Midbrain (tissue), 1 donor: ENCODE results near the gene C11orf52.

Source experiments
- DNase-seq: peaks from one replicate; lab custom pipeline; 2025; lab: John Stamatoyannopoulos, UW

C11orf52 gene

DNA sequence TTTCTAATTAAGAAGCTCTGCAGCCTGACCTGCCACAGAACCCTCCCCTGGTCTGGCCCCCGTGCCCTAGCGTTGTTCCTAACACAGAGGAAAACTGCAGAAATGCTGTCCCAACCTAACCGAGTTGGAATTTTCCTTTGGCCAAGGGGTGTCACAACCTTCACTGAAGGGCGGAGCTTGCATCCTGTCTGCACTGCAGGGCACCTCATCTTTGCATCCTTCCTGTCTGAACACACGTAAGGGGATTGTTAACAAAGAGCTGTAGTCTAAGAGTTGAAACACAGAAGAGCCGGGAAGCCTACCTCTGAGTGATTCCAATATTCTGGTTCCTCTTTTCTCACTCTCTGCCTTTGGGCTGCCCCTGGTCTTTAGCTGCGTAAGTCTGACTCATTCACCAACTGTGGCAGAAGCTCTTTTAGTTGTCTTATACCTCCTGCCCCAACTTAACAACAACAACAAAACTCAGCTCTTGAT, 20.0 kb downstream of the C11orf52 start:
- DNase-seq = no peak

DNA sequence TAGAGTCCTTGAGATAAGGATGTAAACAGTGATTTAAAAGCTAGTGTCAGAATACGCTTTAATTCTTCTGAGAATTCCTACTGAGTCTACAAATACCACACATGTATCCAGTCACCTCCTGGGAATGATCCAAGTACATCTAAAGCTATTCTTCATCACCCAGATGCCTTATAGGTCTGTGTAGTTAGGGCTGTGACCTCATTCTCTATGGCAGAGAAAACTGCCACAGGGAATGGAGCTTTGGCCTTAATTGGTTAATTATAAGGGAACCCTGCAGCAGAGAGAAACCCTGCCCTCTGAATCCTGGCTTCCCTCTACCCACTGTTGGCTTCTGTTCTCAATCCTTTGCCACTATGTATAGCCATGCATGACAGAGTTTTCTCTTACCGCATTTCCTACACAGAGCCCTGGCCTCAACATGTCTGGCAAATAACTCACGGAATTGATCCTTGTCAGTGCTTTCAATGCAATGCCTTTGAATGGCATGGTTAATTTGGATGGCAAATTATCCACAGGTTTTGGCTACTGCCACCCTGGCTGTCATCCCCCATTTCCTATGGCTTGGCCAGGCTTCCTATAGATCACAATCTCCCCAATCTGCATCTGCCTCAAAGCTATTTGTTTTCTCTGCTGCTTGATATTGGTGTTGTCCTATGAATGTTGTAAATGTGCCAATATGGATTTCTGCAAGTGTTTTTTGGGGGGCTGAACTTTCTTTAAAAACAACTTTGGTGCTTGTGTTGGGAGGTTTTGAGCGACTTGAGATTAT, 21.3 kb downstream of the C11orf52 start:
- DNase-seq = no peak

GRCh38 chr11:111941963-111942362, 23.2 kb downstream of the C11orf52 start:
- DNase-seq = peak; percentile 50

- DNase-seq = no peak
Measured at GRCh38 chr11:111942829-111943228, 24.1 kb downstream of the C11orf52 start.

GRCh38 chr11:111944139-111944538, 25.4 kb downstream of the C11orf52 start:
- no peak for DNase-seq

DNA sequence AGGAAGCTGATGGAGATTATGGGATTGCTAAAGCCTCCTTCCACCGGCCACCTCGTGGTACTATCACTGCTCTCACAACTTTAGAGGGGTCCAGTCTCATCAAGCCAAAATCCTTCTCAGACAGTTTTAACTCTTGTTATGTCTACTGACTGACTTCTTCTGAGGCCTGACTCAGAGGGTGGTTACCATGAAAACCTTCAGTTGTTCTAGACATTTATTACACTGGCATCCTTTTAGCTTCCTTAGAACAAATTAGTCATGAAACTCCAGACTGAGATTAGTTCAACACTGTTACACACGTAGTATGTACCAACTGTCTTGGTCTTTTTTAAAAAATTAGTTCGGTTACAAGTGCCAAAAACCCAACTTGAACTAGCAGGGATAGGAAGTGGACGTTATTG, 25.9 kb downstream of the C11orf52 start:
- no peak for DNase-seq

DNA sequence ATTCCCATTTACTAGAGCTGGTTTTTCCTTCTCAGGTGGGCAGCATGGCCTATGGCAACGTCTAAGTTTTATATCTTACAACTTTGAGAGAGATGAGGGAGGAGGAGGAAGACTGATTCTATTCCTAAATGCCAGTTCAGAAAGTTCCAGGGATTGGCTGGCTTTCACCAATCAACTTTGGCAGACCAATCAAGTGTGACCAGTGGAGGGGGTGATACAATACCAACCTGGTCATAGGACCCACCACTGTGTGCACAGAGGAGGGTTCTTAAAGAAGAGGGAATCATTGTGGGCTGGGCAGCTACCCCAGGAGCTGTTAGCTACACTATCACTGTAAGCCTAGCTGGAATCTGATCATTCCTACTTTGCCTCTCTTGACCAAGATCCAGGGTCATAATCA, 26.5 kb downstream of the C11orf52 start:
- DNase-seq = no peak

GRCh38 chr11:111946499-111946898, 27.8 kb downstream of the C11orf52 start:
- no peak for DNase-seq

GRCh38 chr11:111947143-111947542, 28.4 kb downstream of the C11orf52 start:
- no peak for DNase-seq

DNA sequence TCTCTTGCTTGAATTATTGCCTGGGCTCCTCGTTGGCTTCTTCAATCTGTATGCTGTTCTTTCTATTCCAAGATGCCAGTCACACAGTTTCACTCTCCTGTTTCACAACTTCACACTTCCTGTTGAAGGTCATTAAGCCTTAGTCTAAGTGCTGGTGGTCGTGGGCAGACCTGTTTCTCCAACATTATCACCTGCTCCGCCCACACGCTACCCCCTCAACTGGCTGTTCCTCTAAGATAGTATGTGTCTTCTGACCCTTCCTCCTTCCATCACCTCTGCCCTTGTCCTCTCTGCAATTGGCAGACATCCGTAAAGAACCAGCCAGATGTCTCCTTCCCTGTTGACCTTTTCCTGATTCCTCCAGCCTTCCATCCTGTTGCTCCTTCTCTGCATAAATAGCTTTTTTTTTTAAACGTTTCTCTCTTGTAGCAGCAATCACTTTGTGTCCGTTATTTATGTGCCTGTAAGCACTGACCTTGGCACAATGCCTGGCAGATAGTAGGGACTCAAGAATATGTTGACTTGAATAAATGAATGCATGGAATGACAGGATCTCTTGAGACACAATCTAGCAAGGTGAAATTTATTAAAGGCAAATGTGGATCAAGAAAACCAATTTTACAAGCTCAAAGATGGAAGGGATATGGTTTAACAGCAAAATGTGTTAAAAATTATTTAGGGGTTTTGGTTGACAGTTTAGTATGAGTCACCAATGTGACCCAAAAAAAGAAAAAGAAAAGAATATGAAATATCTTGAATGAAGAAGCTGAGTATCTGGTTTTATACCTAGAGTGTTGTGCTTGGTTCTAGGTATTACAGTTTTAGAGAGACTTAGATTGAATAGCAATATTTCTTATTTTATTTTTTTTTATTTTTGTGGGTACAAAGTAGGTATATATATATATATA, 31.1 kb downstream of the C11orf52 start:
- no peak for DNase-seq

DNA sequence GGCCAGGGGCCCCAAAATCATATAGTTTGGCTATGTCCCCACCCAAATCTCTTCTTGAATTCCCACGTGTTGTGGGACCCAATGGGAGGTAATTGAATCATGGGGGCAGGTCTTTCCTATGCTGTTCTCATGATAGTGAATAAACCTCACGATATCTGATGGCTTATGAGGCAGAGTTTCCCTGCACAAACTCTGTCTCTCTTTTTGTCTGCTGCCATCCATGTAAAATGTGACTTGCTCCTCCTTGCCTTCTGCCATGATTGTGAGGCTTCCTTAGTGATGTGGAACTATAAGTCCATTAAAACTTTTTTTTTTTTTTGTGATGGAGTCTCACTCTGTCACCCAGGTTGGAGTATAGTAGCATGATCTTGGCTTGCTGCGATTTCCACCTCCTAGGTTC, 32.9 kb downstream of the C11orf52 start:
- DNase-seq = no peak

DNA sequence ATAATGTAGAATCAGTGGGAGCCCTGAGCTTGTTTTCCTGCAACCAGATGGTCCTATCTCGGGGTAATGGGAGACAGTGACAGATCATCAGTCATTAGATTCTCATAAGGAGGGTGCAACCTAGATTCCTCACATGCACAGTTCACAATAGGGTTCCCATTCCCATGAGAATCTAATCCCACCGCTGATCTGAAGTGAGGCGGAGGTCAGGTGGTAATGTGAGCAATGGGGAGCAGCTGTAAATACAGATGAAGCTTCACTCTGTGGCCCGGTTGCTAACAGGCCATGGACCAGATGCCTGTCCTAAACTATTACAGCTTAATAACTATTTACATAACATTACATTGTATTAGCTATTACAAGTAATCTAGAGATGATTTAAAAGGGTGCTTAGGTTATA, 35.4 kb downstream of the C11orf52 start:
- DNase-seq = no peak

DNA sequence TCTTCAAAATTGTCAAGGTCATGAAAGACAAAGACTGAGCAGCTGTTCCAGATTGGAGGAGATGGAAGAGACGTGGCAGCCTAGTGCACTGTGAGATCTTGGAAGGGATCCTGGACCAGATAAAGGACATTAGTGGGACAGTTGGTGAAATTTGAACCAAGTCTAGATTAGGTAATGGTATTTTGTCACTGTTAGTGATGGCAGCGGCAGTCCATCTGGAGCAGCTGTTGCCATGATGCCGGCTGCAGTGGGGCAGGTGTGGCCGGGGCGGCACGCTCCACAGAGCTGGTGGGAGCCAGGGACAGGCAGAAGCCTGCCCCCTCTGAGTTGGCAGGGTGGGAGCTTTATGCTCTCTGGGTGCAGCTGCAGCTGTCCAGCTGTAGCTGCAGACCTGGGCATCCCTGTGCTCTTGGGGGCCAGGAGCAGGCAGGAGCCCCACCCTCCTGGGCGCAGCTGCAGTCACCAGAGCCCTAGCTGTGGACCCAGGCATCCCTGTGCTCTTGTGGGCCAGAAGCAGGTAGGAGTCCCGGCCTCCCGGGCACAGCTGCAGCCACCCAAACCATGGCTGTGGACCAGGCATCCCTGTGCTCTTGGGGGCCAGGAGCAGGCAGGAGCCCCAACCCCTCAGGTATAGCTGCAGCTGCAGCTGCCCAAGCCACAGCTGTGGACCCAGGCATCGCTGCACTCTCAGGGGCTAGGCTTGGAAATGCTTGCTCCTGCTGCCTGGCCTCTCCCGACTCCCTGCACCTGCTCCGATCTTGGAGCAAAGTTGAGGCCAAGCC, 39.1 kb downstream of the C11orf52 start:
- no peak for DNase-seq

DNA sequence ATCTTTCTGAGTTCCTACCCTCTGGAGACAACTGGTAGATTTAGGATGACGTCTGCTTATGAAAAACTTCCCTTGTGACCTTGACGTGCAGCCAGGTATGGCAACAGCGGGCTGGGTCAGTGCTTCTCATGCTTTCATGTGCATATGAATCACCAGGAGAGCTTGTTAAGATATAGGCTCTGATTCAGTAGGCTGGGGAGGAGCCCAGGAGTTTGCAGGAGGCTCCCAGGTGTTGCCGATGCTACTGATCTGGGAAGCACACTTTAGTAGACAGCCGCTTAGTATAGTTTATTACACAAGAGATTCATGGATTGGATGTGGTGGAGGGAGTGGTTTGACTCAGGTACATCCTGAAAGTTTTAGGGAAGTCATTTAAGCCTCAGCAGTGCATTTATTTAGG, 42.2 kb downstream of the C11orf52 start:
- DNase-seq = no peak

DNA sequence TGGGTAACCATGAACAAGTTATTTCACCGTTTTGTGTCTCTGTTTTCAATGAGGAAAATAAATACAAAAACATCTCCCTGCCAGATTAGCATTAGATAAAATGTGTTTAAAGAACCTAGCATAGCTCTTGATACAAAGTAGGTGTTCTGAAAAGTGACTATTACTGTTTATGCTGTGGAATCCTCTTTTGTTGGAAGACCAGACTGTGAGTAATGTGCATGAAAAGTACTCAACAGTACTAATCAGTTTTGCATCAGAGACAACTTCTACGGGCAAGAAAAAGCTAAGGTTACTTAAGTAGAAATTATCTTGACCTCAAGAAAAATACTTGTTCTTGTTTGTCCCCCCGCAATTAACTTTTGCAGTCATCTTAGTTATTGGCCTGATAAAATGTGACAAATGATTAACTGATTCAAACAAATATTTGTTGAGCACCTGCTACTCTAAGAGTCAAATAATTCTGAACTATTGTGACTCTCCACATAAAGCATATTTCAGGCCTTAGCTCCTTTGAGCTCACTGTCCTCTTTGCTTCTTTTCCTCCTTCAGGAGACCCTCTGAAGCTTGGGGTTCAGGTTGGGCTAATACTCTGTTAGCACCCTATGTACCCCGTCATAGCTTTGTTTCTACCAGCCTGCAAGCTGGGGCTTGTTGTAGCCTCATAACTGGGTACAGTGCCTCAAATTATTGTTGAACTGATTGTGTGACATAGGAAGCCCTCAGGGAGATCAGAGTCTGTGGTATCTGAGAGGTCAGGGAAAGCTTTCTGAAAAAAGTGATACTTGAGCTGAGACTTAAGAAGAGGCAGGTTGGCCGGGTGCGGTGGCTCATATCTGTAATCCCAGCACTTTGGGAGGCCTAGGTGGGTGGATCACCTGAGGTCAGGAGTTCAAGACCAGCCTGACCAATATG, 42.9 kb downstream of the C11orf52 start:
- DNase-seq = no peak

GRCh38 chr11:111963931-111964340, 45.2 kb downstream of the C11orf52 start:
- no peak for DNase-seq

DNA sequence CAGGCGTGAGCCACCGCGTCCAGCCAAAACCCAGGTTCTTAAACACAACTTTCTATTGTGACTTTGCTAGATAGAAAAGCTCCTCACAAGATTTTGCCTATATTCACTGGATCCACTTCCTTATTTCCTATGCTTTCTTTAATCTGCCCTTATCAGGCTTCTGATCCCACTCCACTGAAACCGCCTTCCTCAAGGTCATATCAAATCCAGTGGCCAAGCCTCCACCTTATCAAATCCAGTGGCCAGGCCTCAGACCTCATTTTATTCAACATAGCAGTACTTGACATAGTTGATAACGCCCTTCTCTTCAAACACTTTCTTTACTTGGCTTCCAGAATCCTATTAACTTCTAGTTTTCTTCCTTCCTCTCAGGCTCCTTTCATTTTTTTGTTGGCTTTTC, 48.0 kb downstream of the C11orf52 start:
- DNase-seq = no peak

DNA sequence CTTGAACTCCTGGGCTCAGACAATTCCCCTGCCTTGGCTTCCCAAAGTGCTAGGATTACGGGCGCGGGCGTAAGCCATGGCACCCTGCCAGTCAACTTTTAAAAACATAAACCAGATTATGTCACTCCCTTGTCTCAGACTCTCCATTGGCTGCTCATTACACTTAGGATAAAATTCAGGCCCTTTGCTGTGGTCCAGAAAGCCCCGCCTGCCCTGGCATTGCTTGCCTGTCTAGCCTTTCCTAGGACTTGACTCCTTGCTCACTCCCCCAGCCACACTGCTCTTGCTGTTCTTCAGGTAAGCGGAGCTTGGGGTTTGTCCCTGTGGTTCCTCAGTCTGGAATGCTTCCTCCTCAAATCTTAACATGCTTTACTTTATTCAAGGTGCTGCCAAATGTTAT, 48.9 kb downstream of the C11orf52 start:
- DNase-seq = no peak

DNA sequence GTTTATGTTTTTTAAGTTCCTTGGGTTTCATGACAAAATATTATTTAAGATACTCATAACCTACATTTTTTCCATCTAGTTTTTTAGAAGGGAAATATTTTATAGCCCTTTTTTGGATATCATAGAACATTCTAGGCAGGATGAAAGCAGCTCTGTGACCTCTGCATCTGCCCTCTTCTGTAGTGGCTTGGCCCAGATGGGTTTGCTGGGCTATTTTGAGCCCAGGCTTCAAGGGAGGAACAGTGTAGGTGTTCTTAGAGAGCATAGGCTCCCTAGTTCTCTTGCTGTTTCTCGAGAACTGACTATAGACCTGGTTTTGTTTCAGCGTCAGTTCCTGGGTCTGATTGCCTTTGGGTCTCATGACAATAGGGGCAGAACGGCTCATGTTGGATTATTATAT, 50.6 kb downstream of the C11orf52 start:
- no peak for DNase-seq

DNA sequence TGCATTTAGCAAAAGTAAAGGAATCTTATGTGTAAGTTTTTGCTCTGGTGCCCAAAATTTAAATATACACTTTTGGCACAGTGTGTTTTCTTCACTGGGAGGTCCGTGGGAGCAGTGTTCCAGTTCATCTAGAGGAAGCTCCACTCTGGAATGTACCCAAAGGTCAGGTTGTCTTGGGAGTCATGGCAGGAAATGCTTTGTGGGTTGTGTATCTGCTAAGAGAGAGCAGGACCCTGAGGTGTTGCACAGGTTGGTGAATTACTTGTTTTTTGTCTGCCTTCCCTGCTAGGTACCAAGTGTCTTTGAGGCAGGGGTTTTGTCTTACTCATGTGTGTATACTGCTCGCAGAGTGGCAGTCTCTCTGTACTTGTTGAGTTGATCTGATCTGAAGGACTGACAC, 55.7 kb downstream of the C11orf52 start:
- DNase-seq = no peak
